Peyer's patch (tissue), 4 donors: ENCODE results near the gene LITAFD.

Experiments
- CTCF ChIP-seq, 6 experiments: fragments of 450-650 bp in 4 of 6; fragments of 200-600 bp in 2 of 6; sonication (generic) in 1 of 6; IDR thresholded peaks; one replicate each; pipeline ENCODE4 v1.5.1; 2017 to 2019; ENCODE audit warnings: antibody characterized with exemption in 6 of 6, mild to moderate bottlenecking in 3 of 6, moderate library complexity in 1 of 6
- POLR2A ChIP-seq, 2 donors: fragments of 450-650 bp; IDR thresholded peaks; one replicate each; pipeline ENCODE4 v1.5.1; 2017; ENCODE audit warnings: antibody characterized with exemption in 2 of 2, mild to moderate bottlenecking in 2 of 2, moderate library complexity in 2 of 2

GRCh38 chr16:8866884-8867215 lies 15.3 kb upstream of the LITAFD start:
- TF ChIP-seq CTCF (IDR thresholded peaks at IDR 0.05) (no peak), POLR2A (IDR thresholded peaks at IDR 0.05) (no peak)
